Brain microvascular endothelial cell (primary cell): Measurements from ENCODE around the gene BBX.
"Not testable (repeated sequence)": the region's sequence is repeated elsewhere in the genome, so short reads cannot be mapped to it uniquely, and the experiment has no call there.

ENCODE experiments used
- DNase-seq: peaks from one replicate; pipeline ENCODE4 v3.0.0-alpha.2; 2020
- H3K27ac ChIP-seq: fragments of 250-450 bp; sonication (Bioruptor Pico); 2 replicates; pipeline ENCODE4 v1.5.1; 2020; ENCODE audit warnings: mild to moderate bottlenecking, moderate library complexity
- H3K27me3 ChIP-seq: fragments of 250-450 bp; sonication (Bioruptor Pico); replicated peaks from 2 replicates; pipeline ENCODE4 v1.5.1; 2020; ENCODE audit warnings: mild to moderate bottlenecking
- H3K36me3 ChIP-seq: fragments of 250-450 bp; sonication (Bioruptor Pico); replicated peaks from 2 replicates; pipeline ENCODE4 v1.5.1; 2020; ENCODE audit warnings: mild to moderate bottlenecking
- H3K4me3 ChIP-seq: 2 replicates; pipeline ENCODE4 v1.5.1; 2011; ENCODE audit warnings: low read depth, mild to moderate bottlenecking, control low read depth, low read length, moderate library complexity
- in situ Hi-C: cut with HindIII; loops from 2 replicates; pipeline ENCODE4 v1.10.0; 2017; ENCODE audit warnings: low sequenced_read_pairs, low pct_ligation_motif_present
- TF ChIP-seq, protein P1 (sequence below): IDR thresholded peaks from 2 replicates; pipeline ENCODE4 v1.5.1; 2011; ENCODE audit warnings: low read depth, mild to moderate bottlenecking, moderate library complexity, low read length, control low read depth, inconsistent platforms; ENCODE audit errors: missing control alignments

The BBX gene

GRCh38 chr3:107689355-107689754 is 166.6 kb downstream of the BBX start:
- Histone ChIP-seq H3K27ac (no peak overlapping the region), H3K4me3 (no peak overlapping the region), H3K27me3 (no peaks in the 10 kb centered on the region), H3K36me3 (no peaks in the 10 kb centered on the region)
- DNase-seq: no peak
- TF ChIP-seq, protein P1, sequence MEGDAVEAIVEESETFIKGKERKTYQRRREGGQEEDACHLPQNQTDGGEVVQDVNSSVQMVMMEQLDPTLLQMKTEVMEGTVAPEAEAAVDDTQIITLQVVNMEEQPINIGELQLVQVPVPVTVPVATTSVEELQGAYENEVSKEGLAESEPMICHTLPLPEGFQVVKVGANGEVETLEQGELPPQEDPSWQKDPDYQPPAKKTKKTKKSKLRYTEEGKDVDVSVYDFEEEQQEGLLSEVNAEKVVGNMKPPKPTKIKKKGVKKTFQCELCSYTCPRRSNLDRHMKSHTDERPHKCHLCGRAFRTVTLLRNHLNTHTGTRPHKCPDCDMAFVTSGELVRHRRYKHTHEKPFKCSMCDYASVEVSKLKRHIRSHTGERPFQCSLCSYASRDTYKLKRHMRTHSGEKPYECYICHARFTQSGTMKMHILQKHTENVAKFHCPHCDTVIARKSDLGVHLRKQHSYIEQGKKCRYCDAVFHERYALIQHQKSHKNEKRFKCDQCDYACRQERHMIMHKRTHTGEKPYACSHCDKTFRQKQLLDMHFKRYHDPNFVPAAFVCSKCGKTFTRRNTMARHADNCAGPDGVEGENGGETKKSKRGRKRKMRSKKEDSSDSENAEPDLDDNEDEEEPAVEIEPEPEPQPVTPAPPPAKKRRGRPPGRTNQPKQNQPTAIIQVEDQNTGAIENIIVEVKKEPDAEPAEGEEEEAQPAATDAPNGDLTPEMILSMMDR: no peak
- in situ Hi-C loops: no loop called here

DNA sequence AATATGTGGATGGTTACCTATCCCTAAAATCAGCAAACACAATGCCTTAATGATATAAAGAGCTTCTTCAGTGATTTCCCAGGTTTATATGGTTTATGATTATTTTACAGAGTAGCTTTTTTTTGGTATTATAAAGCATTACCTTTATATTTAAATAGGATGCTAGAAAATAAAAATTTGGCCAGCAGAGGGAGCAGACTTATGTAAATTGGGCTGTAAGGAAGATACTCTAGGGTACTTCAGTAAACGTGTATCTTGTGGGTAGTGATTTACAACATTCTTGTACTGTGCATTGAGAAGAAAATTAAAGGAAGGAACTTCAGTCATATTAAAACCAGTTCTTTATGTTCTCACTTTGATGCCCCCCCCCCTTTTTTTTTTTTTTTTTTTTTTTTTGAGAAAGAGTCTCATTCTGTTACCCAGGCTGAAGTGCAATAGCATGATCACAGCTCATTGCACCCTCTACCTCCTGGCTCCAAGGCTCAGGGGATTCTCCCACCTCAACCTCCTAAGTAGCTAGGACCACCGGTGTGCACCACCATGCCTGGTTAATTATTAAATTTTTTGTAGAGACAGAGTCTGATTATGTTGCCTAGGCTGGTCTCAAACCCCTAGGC is 167.9 kb downstream of the BBX start:
- peak; percentile 24 for DNase-seq
- H3K4me3 ChIP-seq: no peak overlapping the region
- in situ Hi-C loops: no loop called here
- TF ChIP-seq, protein P1: peak; percentile 42
- H3K27me3 ChIP-seq: no peaks in the 10 kb centered on the region
- no peak overlapping the region for H3K27ac ChIP-seq
- H3K36me3 ChIP-seq: no peaks in the 10 kb centered on the region

DNA sequence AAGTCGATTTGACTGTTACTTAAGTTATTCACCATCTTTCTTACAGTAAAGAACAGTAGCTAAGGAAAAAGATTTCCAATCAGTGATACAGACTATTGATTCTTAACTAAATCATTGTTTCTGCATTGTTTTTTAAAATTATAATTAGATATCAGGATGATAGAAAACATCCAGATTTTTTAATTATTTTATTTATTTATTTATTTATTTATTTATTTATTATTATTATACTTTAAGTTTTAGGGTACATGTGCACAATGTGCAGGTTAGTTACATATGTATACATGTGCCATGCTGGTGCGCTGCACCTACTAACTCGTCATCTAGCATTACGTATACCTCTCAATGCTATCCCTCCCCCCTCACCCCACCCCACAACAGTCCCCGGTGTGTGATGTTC is 169.2 kb downstream of the BBX start:
- not testable (repeated sequence) for DNase-seq

GRCh38 chr3:107697348-107697747 is 174.6 kb downstream of the BBX start:
- in situ Hi-C loops, H3K36me3 ChIP-seq, H3K4me3 ChIP-seq, H3K27me3 ChIP-seq, DNase-seq, H3K27ac ChIP-seq: not testable (repeated sequence)

More for the DNA sequence above, 169.2 kb downstream of the BBX start:
- H3K36me3 ChIP-seq, H3K4me3 ChIP-seq, H3K27me3 ChIP-seq, H3K27ac ChIP-seq, in situ Hi-C loops: not testable (repeated sequence)

- in situ Hi-C loops, H3K27ac ChIP-seq, H3K27me3 ChIP-seq, H3K36me3 ChIP-seq, DNase-seq: not testable (repeated sequence)
- H3K4me3 ChIP-seq: peak overlapping the region; percentile 52
Observed at GRCh38 chr3:107697855-107698254, 175.1 kb downstream of the BBX start.

GRCh38 chr3:107699682-107700081 is 176.9 kb downstream of the BBX start:
- peak; percentile 15 for DNase-seq
- no peak overlapping the region for H3K27ac ChIP-seq
- in situ Hi-C loops: no loop called here
- no peak overlapping the region for H3K4me3 ChIP-seq
- TF ChIP-seq, protein P1: no peak
- no peaks in the 10 kb centered on the region for H3K27me3 ChIP-seq
- H3K36me3 ChIP-seq: no peaks in the 10 kb centered on the region

- H3K27ac ChIP-seq: no peak overlapping the region
- no peaks in the 10 kb centered on the region for H3K36me3 ChIP-seq
- no peak overlapping the region for H3K4me3 ChIP-seq
- in situ Hi-C loops: no loop called here
- TF ChIP-seq, protein P1: no peak
- no peaks in the 10 kb centered on the region for H3K27me3 ChIP-seq
- no peak for DNase-seq
Observed at GRCh38 chr3:107701299-107701698, 178.5 kb downstream of the BBX start.
